Lower leg skin (tissue), 3 donors: ENCODE data around the gene HSPA1A.

ENCODE experiments used
- CTCF ChIP-seq, 3 donors: fragments of 450-650 bp; IDR thresholded peaks; one replicate each; pipeline ENCODE4 v1.5.1; 2016; ENCODE audit warnings: antibody characterized with exemption in 3 of 3, mild to moderate bottlenecking in 3 of 3, moderate library complexity in 2 of 3
- POLR2A ChIP-seq, 2 donors: fragments of 450-650 bp; IDR thresholded peaks; one replicate each; pipeline ENCODE4 v1.6.1; 2016 to 2017; ENCODE audit warnings: antibody characterized with exemption in 2 of 2, mild to moderate bottlenecking in 1 of 2, moderate library complexity in 1 of 2

GRCh38 chr6:31778193-31778592 lies 37.1 kb upstream of the HSPA1A start:
- no peak for TF ChIP-seq CTCF (IDR thresholded peaks at IDR 0.05)
- TF ChIP-seq POLR2A (IDR thresholded peaks at IDR 0.05), result no peak
